Ovary (tissue), 9 donors: ENCODE measurements around the gene CDH16. TPM values are rescaled to one million over a fixed set of nuclear protein-coding genes. Genes with fewer than 3 reads are reported as not detected.
A peak's percentile ranks its signal among the peaks of the same experiment; 100 is the strongest.

Source experiments
- DNase-seq, 5 donors: peaks; one replicate each; pipeline ENCODE4 v3.0.0-alpha.2; 2019 to 2020
- H3K27ac ChIP-seq, 2 donors: fragments of 200-600 bp; one replicate each; pipeline versions ENCODE4 v1.5.1 to v1.8.0; 2019 to 2022
- H3K27me3 ChIP-seq: fragments of 200-600 bp; one replicate; pipeline ENCODE4 v1.8.0; 2022
- H3K36me3 ChIP-seq: fragments of 200-600 bp; sonication (generic); one replicate; pipeline ENCODE4 v1.5.1; 2019
- H3K4me1 ChIP-seq: one replicate; pipeline ENCODE4 v1.8.1; 2013; ENCODE audit warnings: mild to moderate bottlenecking, moderate library complexity; ENCODE audit not compliant: insufficient read depth
- H3K4me3 ChIP-seq: fragments of 200-600 bp; sonication (generic); one replicate; pipeline ENCODE4 v1.5.1; 2017
- H3K9me3 ChIP-seq, 2 donors: fragments of 200-600 bp in 1 of 2; sonication (generic) in 1 of 2; one replicate each; pipeline versions ENCODE4 v1.5.1 to v1.8.1; 2013 to 2019; ENCODE audit warnings: mild to moderate bottlenecking in 1 of 2, moderate library complexity in 1 of 2
- EP300 ChIP-seq: sonication (generic); formaldehyde crosslinking; IDR thresholded peaks from one replicate; pipeline ENCODE4 v1.6.1; 2017; ENCODE audit warnings: antibody characterized with exemption
- POLR2A ChIP-seq: fragments of 450-650 bp; IDR thresholded peaks from one replicate; pipeline ENCODE4 v1.6.1; 2017; ENCODE audit warnings: antibody characterized with exemption, mild to moderate bottlenecking, moderate library complexity
- WGBS, 3 donors: extraction: QIAGEN DNeasy Blood & Tissue Kit in 1 of 3; methylation state at CpG; one replicate each; pipeline versions ENCODE4 v1.1.5 to v1.1.7; 2013 to 2017; 5-methylcytosine and 5-hydroxymethylcytosine counted together
- intact Hi-C, 4 donors: fragments of 100-400 bp; cut with DNase I; formaldehyde crosslinking; loops; one replicate each; pipeline versions ENCODE4 v1.11.0 to v1.15.1; 2022 to 2023
- polyA plus RNA-seq, 2 donors: library from polyadenylated mRNA; stranded (reverse); fragments of 200-250 nt in 1 of 2; fragments of 350-450 nt in 1 of 2; fragmentation: Illumina TruSeq in 1 of 2; extraction: RNeasy Lipid Tissue Mini Kit (QIAGEN cat#74804) in 1 of 2; gene quantifications; one replicate each; pipeline ENCODE4 v1.2.3, GENCODE V29; 2013 to 2014
- total RNA-seq, 7 donors: library from RNA; depleted of rRNA in 2 of 7; stranded (reverse); fragments of >200 nt in 2 of 7; fragmentation: NEBNext Ultra II Directional in 3 of 7; extraction: Animal tissue kit (Norgen Biotek cat#: 25700) in 3 of 7; gene quantifications; one replicate each; pipeline versions ENCODE4 v1.1.0 to v1.2.4, GENCODE V29; 2016 to 2023
- TF ChIP-seq, protein P1 (sequence below), 3 donors: fragments of 450-650 bp in 2 of 3; fragments of 200-600 bp in 1 of 3; IDR thresholded peaks; one replicate each; pipeline versions ENCODE4 v1.5.1 to v1.8.0; 2016 to 2022; ENCODE audit warnings: antibody characterized with exemption in 3 of 3, mild to moderate bottlenecking in 1 of 3
- donor health status: DM: no; HTN: no; CAD: no; lungs with moderate emphysema.
- donor health status: DM: no; HTN: no; CAD: no.
- donor health status: Bipolar disorder and iron deficiency.
- donor health status: DM: yes; HTN: yes; CAD: no.
- donor health status: DM: no; HTN: no; CAD: no.
- donor health status: DM: yes; HTN: yes; CAD: no.

CDH16 gene
- total and polyA plus RNA-seq, 9 donors: 0.12 to 19.2 (median 0.57) TPM; not detected in 4

DNA sequence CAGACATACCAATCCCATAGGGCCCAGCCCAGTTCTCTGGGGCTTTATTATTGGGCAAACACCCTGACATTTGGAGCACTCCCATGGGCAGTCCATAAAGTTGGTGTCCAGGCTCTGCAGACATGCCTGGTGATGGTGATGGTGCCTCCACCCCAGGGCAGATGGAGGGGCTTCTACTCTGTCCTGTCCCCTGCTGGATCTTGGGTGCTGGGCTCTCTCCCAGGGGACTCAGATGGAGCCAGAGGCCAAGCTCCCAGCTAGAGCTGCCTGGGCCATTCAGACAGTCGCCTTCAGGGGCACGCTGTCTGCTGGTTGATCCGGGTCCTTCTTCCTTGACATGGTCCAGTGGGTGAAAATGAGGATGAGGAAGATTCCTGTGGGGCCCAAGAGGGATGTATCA lies 10.6 kb downstream of the CDH16 start:
- H3K27me3 ChIP-seq: no peaks in the 10 kb centered on the region
- TF ChIP-seq EP300 (no peak), POLR2A (no peak)
- TF ChIP-seq, protein P1, sequence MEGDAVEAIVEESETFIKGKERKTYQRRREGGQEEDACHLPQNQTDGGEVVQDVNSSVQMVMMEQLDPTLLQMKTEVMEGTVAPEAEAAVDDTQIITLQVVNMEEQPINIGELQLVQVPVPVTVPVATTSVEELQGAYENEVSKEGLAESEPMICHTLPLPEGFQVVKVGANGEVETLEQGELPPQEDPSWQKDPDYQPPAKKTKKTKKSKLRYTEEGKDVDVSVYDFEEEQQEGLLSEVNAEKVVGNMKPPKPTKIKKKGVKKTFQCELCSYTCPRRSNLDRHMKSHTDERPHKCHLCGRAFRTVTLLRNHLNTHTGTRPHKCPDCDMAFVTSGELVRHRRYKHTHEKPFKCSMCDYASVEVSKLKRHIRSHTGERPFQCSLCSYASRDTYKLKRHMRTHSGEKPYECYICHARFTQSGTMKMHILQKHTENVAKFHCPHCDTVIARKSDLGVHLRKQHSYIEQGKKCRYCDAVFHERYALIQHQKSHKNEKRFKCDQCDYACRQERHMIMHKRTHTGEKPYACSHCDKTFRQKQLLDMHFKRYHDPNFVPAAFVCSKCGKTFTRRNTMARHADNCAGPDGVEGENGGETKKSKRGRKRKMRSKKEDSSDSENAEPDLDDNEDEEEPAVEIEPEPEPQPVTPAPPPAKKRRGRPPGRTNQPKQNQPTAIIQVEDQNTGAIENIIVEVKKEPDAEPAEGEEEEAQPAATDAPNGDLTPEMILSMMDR (IDR thresholded peaks at IDR 0.05): no peak
- peaks cover 20% of the 10 kb centered on the region for H3K4me1 ChIP-seq
- intact Hi-C loops: no loop called here
- no peak for DNase-seq
- no peak overlapping the region for H3K4me3 ChIP-seq
- H3K36me3 ChIP-seq: no peaks in the 10 kb centered on the region
- H3K9me3 ChIP-seq: no peaks in the 10 kb centered on the region
- H3K27ac ChIP-seq: no peak overlapping the region
- 89 to 95% (median 93%) methylated on average over 3 of the region's 3 CpGs for WGBS, 3 donors

DNA sequence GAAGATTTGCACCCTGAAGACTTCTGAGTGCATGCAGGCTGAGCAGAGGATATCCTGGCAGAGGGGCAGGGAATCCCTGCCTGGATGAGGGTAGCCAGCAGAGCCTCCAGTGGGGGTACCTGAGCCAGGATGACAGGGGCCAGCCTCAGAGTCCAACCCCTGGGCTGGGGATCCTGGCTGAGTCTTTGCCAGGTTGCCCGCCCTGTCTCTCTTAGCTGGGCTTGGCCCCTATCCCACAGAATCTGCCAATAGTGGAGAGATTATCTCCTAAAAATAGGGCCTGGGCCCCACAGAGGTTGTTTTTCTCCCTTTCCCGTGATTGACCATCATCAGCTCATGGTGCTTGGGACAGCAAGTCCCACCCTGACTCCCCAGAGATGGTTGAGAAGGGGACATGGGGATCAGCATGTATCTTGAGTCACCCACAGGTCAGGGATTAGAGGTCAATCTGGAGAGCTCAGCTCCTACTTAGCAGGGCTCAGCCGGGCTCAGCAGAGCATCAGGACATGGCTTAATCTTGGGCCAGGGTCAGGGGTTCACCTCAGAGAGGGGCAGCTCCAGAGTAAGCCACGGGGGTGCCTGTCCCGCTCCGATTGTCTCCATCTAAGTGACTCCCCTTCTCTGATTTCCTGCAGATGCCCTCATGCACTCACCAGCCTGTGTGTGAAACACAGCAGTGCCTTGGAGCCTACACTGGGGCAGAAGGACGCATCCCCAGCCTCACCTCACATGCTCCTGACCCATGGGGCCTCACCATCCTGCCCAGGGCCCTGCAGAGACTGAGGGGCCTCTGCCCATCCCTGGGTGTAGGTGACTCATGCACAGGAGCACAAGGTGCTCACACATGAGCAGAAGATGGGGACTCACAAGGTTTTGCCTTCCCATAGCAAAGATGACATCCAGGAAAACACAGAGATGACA lies 11.5 kb downstream of the CDH16 start:
- WGBS, 3 donors: 66 to 78% (median 78%) methylated on average over 7 of the region's 7 CpGs
- Histone ChIP-seq H3K4me3 (no peak overlapping the region), H3K4me1 (peaks cover 20% of the 10 kb centered on the region), H3K9me3 (no peaks in the 10 kb centered on the region), H3K27ac (no peak overlapping the region), H3K36me3 (no peaks in the 10 kb centered on the region), H3K27me3 (no peaks in the 10 kb centered on the region)
- no peak for DNase-seq
- intact Hi-C loops: no loop called here
- no peak for TF ChIP-seq POLR2A
- TF ChIP-seq, protein P1 (IDR thresholded peaks at IDR 0.05): no peak

DNA sequence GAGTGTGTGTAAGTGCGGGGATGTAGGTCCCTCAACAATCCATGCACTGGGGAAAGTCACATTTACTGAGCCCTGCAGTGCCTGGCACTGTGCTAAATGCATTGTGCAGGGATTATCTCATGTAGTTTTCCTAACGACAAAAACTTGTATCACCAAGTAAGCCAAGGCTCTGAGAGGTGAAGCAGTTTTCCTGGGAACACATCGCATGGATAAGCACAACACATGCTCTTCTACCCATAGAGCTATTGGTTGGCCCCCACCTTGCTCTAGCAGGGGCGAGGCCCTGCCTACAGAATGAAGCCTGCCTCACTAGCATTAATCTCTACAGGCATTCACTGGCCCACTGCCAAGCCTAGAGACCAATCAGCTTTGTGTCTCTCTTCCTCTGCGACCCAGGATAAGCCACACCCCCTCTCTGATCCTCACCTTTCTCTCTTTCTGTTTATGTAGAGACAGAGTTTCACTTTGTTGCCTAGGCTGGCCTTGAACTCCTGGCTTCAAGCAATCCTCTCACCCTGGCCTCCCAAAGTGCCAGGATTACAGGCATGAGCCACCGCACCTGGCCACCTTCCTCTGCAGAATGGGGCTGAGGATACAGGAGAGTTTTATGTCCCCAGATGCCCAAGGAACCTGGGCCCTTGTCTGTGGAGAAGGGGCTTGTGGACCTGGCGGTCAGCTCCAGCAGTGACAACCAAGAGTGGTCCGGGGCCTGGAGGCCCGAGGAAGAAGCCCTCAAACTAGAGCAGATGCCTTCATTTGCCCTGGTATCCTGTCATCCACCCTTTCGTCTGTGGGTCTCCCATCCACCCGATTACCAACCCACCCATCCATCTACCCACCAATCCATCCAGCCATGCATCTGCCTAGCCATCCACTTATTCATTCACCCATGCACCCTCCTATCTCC lies 12.8 kb downstream of the CDH16 start:
- Histone ChIP-seq H3K4me3 (no peak overlapping the region), H3K4me1 (peaks cover 27% of the 10 kb centered on the region), H3K9me3 (no peaks in the 10 kb centered on the region), H3K27me3 (no peaks in the 10 kb centered on the region), H3K27ac (peak overlapping the region in 1 of 2 donors; percentile 16), H3K36me3 (no peaks in the 10 kb centered on the region)
- 62 to 67% (median 64%) methylated on average over 11 of the region's 11 CpGs for WGBS, 3 donors
- intact Hi-C loops: no loop called here
- DNase-seq: peak in 3 of 5 donors; percentile 68 to 77 (median 68)
- TF ChIP-seq, protein P1 (IDR thresholded peaks at IDR 0.05): no peak
- TF ChIP-seq POLR2A (no peak), EP300 (no peak)

DNA sequence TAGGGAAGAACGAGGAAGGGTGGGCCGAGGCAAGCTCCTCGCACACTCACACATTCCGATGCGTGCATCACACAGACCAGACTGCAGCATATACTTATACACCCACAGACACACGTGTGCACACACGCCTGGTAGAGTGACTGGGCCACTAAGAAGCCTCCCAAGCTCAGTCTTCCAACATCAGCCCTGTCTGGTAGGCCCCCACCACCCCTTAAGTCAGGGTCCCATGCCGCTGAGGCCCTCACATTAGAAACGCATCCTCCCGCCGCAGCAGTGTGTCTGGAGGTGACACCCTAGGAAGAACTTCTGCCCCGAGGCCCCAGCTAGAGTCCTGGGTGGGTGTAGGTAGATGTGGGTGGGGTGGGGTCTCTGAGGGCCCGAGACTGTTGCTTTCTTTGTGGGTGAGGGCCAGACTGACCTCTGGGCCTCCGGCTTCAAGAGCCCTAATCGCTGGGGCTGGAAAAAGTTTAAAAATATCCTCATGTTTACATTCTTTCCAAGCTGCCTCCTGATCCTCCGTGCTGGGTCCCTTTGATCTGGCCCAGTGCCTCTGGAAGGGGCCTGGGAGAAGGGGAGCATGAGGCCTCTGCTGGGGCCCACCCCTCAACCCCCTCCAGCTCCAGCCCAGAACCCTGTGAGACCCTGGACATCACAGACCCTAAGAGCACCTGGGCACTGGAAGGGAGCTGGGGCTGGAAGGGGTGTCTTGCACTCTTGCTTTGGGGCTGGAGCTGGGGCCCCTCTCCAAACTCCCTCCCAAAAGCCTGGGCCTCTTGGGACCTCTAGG lies 13.6 kb downstream of the CDH16 start:
- intact Hi-C loops: no loop called here
- TF ChIP-seq EP300 (no peak), POLR2A (no peak)
- TF ChIP-seq, protein P1 (IDR thresholded peaks at IDR 0.05): no peak
- H3K27me3 ChIP-seq: no peaks in the 10 kb centered on the region
- H3K36me3 ChIP-seq: no peaks in the 10 kb centered on the region
- DNase-seq: peak in 3 of 5 donors; percentile 60 to 73 (median 68)
- no peak overlapping the region for H3K4me3 ChIP-seq
- WGBS, 3 donors: 18 to 34% (median 23%) methylated on average over 10 to 16 of the region's 16 CpGs
- H3K27ac ChIP-seq: peak overlapping the region in 1 of 2 donors; percentile 57
- H3K4me1 ChIP-seq: peaks cover 34% of the 10 kb centered on the region
- no peaks in the 10 kb centered on the region for H3K9me3 ChIP-seq
